K562 (cell line): ENCODE results near the gene ZBTB48. TPM values are rescaled to one million over a fixed set of nuclear protein-coding genes. Genes with fewer than 3 reads are reported as not detected.
A peak's percentile ranks its signal among the peaks of the same experiment; 100 is the strongest.

ENCODE experiments used
- BHLHE40 ChIP-seq: IDR thresholded peaks from 2 replicates; pipeline ENCODE4 v1.6.1; 2011; ENCODE audit warnings: low read length, improper control_type of control experiment
- CAMTA2 ChIP-seq: fragments of 250-450 bp; sonication (Bioruptor Pico); conservative IDR thresholded peaks from 2 replicates; pipeline ENCODE4 v1.5.1; 2022
- ELF2 ChIP-seq: fragments of 250-450 bp; sonication (Bioruptor Pico); IDR thresholded peaks from 2 replicates; pipeline ENCODE4 v1.5.0; 2021; ENCODE audit warnings: mild to moderate bottlenecking
- FOSL1 ChIP-seq: fragments of 200-800 bp; sonication (Bioruptor generic); conservative IDR thresholded peaks from 2 replicates; pipeline ENCODE4 v1.6.1; 2016; ENCODE audit warnings: missing genetic modification characterization, missing compliant biosample characterization
- FOXK1 ChIP-seq: sonication (generic); formaldehyde crosslinking; IDR thresholded peaks from 2 replicates; pipeline ENCODE4 v1.8.0; 2022; ENCODE audit warnings: missing genetic modification reagents, mild to moderate bottlenecking, borderline replicate concordance
- KDM2B ChIP-seq: fragments of 250-450 bp; sonication (Bioruptor Pico); IDR thresholded peaks from 2 replicates; pipeline ENCODE4 v1.8.0; 2021; ENCODE audit warnings: mild to moderate bottlenecking, moderate library complexity
- KDM5B ChIP-seq: fragments of 200-600 bp; sonication (generic); IDR thresholded peaks from 2 replicates; pipeline ENCODE4 v1.6.1; 2012; ENCODE audit warnings: low read depth, mild to moderate bottlenecking, moderate library complexity, low read length, control low read depth, inconsistent platforms; ENCODE audit not compliant: insufficient replicate concordance
- LARP7 ChIP-seq: fragments of 450-650 bp; IDR thresholded peaks from 2 replicates; pipeline ENCODE4 v1.6.1; 2016
- NKRF ChIP-seq: fragments of 450-650 bp; IDR thresholded peaks from 2 replicates; pipeline ENCODE4 v1.6.1; 2016; ENCODE audit warnings: borderline replicate concordance
- POLR2B ChIP-seq: fragments of 450-650 bp; IDR thresholded peaks from 2 replicates; pipeline ENCODE4 v1.6.1; 2018; ENCODE audit warnings: low read depth; ENCODE audit not compliant: partially characterized antibody
- POLR2G ChIP-seq: fragments of 200-400 bp; formaldehyde crosslinking; IDR thresholded peaks from 2 replicates; pipeline ENCODE4 v1.6.1; 2017; ENCODE audit warnings: low read depth, mild to moderate bottlenecking, antibody characterized with exemption, low read length, moderate library complexity
- POLR3A ChIP-seq: IDR thresholded peaks from 2 replicates; pipeline ENCODE4 v1.6.1; 2011; ENCODE audit warnings: borderline replicate concordance, mild to moderate bottlenecking, moderate library complexity; ENCODE audit not compliant: insufficient read length, insufficient read depth; ENCODE audit errors: extremely low read depth
- PRPF4 ChIP-seq: fragments of 200-400 bp; formaldehyde crosslinking; IDR thresholded peaks from one replicate; pipeline ENCODE4 v1.6.1; 2017; ENCODE audit warnings: low read length, low read depth, mild to moderate bottlenecking; ENCODE audit not compliant: insufficient read depth, poor library complexity, severe bottlenecking
- STAT5B ChIP-seq: fragments of 250-450 bp; sonication (Bioruptor Pico); IDR thresholded peaks from 2 replicates; pipeline ENCODE4 v1.8.0; 2021; ENCODE audit warnings: mild to moderate bottlenecking, inconsistent platforms
- TCF15 ChIP-seq: fragments of 250-450 bp; sonication (Bioruptor Pico); IDR thresholded peaks from 2 replicates; pipeline ENCODE4 v1.8.0; 2022; ENCODE audit warnings: moderate library complexity, mild to moderate bottlenecking, inconsistent platforms
- ZNF395 ChIP-seq: fragments of 200-800 bp; sonication (Bioruptor generic); IDR thresholded peaks from 2 replicates; pipeline ENCODE4 v1.6.1; 2017; ENCODE audit warnings: missing genetic modification characterization, missing compliant biosample characterization
- ZNF79 ChIP-seq: fragments of 250-450 bp; sonication (Bioruptor Pico); IDR thresholded peaks from 2 replicates; pipeline ENCODE4 v1.4.0; 2020; ENCODE audit warnings: low read depth, mild to moderate bottlenecking, moderate library complexity
- polyA plus RNA-seq, 8 experiments: library from polyadenylated mRNA; depleted of rRNA in 4 of 8; stranded (reverse) in 5 of 8; unstranded in 3 of 8; fragments of >200 nt; fragmentation: Nextera tagmentation in 2 of 8; fragmentation: Illumina TruSeq in 1 of 8; extraction: Ambion mirVana in 2 of 8; extraction: Trizol in 1 of 8; gene quantifications; 2 replicates each; pipeline versions ENCODE4 v1.2.1 to v1.2.3, GENCODE V29; 2011 to 2014; ENCODE audit warnings: inconsistent platforms in 1 of 8, missing spikeins in 1 of 8
- total RNA-seq, 7 experiments: library from RNA; depleted of rRNA in 6 of 7; stranded (reverse); fragments of >200 nt in 6 of 7; fragmentation: Illumina TruSeq in 2 of 7; extraction: Trizol in 2 of 7; gene quantifications; 2 replicates each; pipeline versions ENCODE4 v1.2.1 to v1.2.3, GENCODE V29; 2011 to 2021; ENCODE audit warnings: low replicate concordance in 1 of 7
- TF ChIP-seq, protein P1 (sequence below): fragments of 150-350 bp; IDR thresholded peaks from 2 replicates; pipeline ENCODE4 v1.6.1; 2014; ENCODE audit warnings: low read depth, mild to moderate bottlenecking, low read length, borderline replicate concordance
- TF ChIP-seq, protein P2 (sequence below): conservative IDR thresholded peaks from 2 replicates; pipeline ENCODE4 v1.6.1; 2011; ENCODE audit warnings: low read depth, mild to moderate bottlenecking, low read length; ENCODE audit not compliant: control insufficient read depth

Gene ZBTB48
- total and polyA plus RNA-seq, 9 of the 15 experiments (the other 6 are each of a cell fraction or from before 2014, with no cell fraction given) = 1.9 to 66.9 (median 29.5) TPM

- TF ChIP-seq POLR2B = no peak
- TF ChIP-seq, protein P1, sequence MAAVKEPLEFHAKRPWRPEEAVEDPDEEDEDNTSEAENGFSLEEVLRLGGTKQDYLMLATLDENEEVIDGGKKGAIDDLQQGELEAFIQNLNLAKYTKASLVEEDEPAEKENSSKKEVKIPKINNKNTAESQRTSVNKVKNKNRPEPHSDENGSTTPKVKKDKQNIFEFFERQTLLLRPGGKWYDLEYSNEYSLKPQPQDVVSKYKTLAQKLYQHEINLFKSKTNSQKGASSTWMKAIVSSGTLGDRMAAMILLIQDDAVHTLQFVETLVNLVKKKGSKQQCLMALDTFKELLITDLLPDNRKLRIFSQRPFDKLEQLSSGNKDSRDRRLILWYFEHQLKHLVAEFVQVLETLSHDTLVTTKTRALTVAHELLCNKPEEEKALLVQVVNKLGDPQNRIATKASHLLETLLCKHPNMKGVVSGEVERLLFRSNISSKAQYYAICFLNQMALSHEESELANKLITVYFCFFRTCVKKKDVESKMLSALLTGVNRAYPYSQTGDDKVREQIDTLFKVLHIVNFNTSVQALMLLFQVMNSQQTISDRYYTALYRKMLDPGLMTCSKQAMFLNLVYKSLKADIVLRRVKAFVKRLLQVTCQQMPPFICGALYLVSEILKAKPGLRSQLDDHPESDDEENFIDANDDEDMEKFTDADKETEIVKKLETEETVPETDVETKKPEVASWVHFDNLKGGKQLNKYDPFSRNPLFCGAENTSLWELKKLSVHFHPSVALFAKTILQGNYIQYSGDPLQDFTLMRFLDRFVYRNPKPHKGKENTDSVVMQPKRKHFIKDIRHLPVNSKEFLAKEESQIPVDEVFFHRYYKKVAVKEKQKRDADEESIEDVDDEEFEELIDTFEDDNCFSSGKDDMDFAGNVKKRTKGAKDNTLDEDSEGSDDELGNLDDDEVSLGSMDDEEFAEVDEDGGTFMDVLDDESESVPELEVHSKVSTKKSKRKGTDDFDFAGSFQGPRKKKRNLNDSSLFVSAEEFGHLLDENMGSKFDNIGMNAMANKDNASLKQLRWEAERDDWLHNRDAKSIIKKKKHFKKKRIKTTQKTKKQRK = no peak
- no peak for TF ChIP-seq ZNF79 (CRISPR knock-in tag)
- no peak for TF ChIP-seq PRPF4
- peak; percentile 74; the same call in 1 of the 2 replicates for TF ChIP-seq FOXK1 (CRISPR knock-in tag)
- TF ChIP-seq CAMTA2 (CRISPR knock-in tag) = 0 out of 2 replicates have a peak, but pooled peaks have one; percentile 67
- no peak for TF ChIP-seq KDM2B
- 0 out of 2 replicates have a peak, but pooled peaks have one; percentile 36 for TF ChIP-seq TCF15
- peak; percentile 32; the same call in 1 of the 2 replicates for TF ChIP-seq FOSL1 (tag)
- peak; percentile 30 for TF ChIP-seq KDM5B
- TF ChIP-seq STAT5B = no peak
- TF ChIP-seq ELF2 = peak; percentile 68
- no peak for TF ChIP-seq LARP7
- TF ChIP-seq NKRF = 0 out of 2 replicates have a peak, but pooled peaks have one; percentile 60
- TF ChIP-seq, protein P2, sequence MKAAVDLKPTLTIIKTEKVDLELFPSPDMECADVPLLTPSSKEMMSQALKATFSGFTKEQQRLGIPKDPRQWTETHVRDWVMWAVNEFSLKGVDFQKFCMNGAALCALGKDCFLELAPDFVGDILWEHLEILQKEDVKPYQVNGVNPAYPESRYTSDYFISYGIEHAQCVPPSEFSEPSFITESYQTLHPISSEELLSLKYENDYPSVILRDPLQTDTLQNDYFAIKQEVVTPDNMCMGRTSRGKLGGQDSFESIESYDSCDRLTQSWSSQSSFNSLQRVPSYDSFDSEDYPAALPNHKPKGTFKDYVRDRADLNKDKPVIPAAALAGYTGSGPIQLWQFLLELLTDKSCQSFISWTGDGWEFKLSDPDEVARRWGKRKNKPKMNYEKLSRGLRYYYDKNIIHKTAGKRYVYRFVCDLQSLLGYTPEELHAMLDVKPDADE = peak; percentile 27; the same call in 1 of the 2 replicates
- TF ChIP-seq ZNF395 (CRISPR knock-in tag) = peak; percentile 66; the same call in 1 of the 2 replicates
- peak; percentile 9; the same call in 1 of the 2 replicates for TF ChIP-seq POLR2G
- no peak for TF ChIP-seq BHLHE40
- no peak for TF ChIP-seq POLR3A
Observed at GRCh38 chr1:6580119-6580592, 362 bp downstream of the ZBTB48 start (continued).
